ENCODE measurements around the gene MAEA.

DNA sequence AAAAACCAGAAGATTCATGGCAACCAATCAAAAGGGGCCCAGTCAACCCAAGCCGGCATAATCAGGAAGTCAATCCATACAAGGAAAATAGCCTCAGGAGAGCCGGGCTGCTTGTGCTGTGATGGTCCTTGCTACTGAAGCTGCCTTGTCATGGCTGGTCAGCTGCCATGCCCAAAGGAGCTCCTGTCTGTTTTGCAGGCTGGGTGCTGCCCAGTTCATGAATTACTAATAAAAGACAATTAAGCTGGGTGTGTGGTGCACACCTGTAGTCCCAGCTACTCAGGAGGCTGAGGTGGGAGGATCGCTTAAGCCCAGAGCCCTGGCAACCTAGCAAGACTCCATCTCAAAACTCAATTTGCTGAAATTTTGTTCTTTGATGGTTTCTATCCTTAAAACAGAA, 24.7 kb upstream of the MAEA start:
- TF ChIP-seq, protein P1, sequence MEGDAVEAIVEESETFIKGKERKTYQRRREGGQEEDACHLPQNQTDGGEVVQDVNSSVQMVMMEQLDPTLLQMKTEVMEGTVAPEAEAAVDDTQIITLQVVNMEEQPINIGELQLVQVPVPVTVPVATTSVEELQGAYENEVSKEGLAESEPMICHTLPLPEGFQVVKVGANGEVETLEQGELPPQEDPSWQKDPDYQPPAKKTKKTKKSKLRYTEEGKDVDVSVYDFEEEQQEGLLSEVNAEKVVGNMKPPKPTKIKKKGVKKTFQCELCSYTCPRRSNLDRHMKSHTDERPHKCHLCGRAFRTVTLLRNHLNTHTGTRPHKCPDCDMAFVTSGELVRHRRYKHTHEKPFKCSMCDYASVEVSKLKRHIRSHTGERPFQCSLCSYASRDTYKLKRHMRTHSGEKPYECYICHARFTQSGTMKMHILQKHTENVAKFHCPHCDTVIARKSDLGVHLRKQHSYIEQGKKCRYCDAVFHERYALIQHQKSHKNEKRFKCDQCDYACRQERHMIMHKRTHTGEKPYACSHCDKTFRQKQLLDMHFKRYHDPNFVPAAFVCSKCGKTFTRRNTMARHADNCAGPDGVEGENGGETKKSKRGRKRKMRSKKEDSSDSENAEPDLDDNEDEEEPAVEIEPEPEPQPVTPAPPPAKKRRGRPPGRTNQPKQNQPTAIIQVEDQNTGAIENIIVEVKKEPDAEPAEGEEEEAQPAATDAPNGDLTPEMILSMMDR (IDR thresholded peaks at IDR 0.05; ENCODE audit: low read depth, low read length): no peak
- TF ChIP-seq EZH2phosphoT487 (IDR thresholded peaks at IDR 0.05; ENCODE audit: low read depth): no peak

All from OCI-LY3 (cell line).